Activated CD8-positive, alpha-beta memory T cell treated with anti-CD3 and anti-CD28 coated beads for 36 hours (primary cell): ENCODE measurements around the gene GFOD1. TPM values are rescaled to one million over a fixed set of nuclear protein-coding genes. Genes with fewer than 3 reads are reported as not detected.
"Not testable (repeated sequence)": the region's sequence is repeated elsewhere in the genome, so short reads cannot be mapped to it uniquely, and the experiment has no call there.

Experiments
- CTCF ChIA-PET: fragments of 350-600 bp; sonication (Branson Sonifier 250); formaldehyde crosslinking; loops from one replicate; lab custom pipeline; 2021; ENCODE audit warnings: antibody characterized with exemption; lab: Charles Lee
- POLR2A ChIA-PET: fragments of 350-600 bp; sonication (Branson Sonifier 250); formaldehyde crosslinking; loops from one replicate; lab custom pipeline; 2021; ENCODE audit warnings: antibody characterized with exemption; lab: Charles Lee
- total RNA-seq, 2 experiments: library from RNA; stranded (reverse); gene quantifications; one replicate each; pipeline ENCODE4 v1.2.3, GENCODE V29; 2021

GFOD1 gene
- total RNA-seq, 2 experiments from 2014 or later = 11.5 to 12.7 TPM

DNA sequence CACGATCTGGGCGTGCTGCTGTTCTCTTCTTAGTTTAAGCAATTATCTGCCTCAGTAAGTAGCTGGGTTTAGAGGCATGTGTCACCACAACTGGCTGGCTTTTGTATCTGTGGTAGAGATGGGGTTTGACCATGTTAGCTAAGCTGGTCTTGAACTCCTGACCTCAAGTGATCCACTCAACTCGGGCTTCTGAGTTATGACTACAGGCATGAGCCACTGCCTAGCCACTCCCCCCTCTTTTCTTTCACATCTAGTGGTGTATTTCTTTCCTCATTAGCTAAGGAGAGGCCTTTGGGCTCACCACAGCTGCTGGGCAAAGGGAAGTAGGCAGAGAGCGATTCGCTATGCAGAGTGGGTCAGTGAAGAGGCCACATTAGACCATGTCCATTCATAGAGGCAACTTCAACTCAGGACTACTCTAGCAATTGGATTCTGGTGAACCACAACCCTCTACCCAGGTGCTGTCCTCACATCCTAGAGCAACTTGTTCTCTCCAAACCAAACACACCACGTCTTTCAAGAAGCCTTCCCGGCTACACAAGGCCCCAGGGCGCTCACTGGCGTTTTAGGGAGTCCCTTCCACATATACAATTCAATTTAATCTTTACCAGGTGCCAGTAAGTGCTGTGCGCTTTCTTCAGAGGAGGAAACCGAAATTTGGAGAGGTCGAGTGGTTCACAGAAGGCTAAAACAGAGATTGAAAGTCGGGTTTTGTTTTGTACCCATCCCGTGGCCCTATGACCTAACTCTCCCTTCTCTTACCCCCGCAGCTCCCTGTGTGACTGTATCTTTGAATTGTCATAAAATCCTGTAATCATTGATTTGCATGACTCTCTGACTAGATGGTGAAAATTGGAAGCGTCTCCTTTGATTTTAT, 26.5 kb upstream of the GFOD1 start:
- ChIA-PET CTCF (no interaction called here), POLR2A (no interaction called here)

GRCh38 chr6:13512900-13513299, 25.5 kb upstream of the GFOD1 start:
- ChIA-PET POLR2A (no interaction called here), CTCF (no interaction called here)

GRCh38 chr6:13511913-13512717, 24.7 kb upstream of the GFOD1 start:
- ChIA-PET CTCF (no interaction called here), POLR2A (no interaction called here)

- CTCF ChIA-PET = interaction anchor here (0.6 kb wide), 1 partner anchor 119 kb away, joined by 3 read pairs; no protein-coding TSS in a partner anchor
- POLR2A ChIA-PET = not testable (repeated sequence)
Measured at GRCh38 chr6:13511141-13511571, 23.8 kb upstream of the GFOD1 start.

- POLR2A ChIA-PET = not testable (repeated sequence)
- CTCF ChIA-PET = interaction anchor here (0.6 kb wide), 1 partner anchor 120 kb away, joined by 3 read pairs; no protein-coding TSS in a partner anchor
Measured at GRCh38 chr6:13510433-13510832, 23.0 kb upstream of the GFOD1 start.

DNA sequence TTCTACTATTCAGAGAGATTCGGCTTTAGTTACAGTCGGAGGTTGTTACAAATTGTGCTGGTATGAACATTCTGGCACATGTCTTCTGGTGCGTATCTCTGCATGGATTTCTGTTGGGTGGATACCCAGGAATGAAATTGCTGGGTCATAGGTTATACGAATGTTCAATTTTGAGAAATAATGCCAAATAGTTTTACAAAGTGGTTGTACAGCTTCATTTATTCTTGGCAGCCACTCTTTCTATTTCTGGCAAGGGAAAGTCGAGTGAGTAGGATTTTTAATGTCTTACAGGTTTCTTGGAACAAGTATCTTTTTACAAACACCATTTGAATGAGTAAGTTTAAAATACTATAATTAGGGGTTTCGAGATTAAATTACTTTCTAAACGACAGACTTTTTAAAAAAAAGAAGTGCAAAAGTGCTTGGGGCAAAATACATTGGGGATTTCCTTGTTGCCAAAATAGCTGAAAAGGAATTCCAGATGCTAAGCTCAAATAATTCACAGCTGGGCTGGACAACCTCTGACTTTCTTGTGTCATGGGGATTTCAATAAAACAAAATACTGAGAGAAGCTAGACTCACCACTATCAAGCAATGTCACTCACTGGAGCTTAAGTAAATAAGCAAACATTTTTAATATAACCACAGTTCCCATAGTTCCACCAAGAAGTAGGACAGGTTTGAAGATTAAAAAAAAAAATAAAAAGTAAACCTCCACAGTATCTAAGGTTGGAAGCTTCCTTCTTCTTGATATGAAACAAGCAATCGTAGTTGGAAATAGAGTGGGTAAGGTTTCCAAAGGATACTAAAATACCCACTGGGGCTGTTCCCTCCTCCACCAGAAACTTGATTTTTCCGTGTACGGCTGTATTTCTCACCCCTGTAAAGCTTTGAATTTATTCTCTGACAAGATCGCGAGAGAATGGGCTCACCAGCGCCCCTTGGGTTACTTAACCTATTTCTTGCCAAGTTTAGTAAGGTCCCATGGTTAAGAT, 21.6 kb upstream of the GFOD1 start:
- CTCF ChIA-PET = no interaction called here
- POLR2A ChIA-PET = no interaction called here

GRCh38 chr6:13507306-13507860, 20.0 kb upstream of the GFOD1 start:
- POLR2A ChIA-PET = no interaction called here
- CTCF ChIA-PET = interaction anchor here (0.7 kb wide), 1 partner anchor 27 kb away, joined by 4 read pairs; no protein-coding TSS in a partner anchor

- CTCF ChIA-PET = no interaction called here
- POLR2A ChIA-PET = no interaction called here
Measured at GRCh38 chr6:13505345-13505734, 17.9 kb upstream of the GFOD1 start.

DNA sequence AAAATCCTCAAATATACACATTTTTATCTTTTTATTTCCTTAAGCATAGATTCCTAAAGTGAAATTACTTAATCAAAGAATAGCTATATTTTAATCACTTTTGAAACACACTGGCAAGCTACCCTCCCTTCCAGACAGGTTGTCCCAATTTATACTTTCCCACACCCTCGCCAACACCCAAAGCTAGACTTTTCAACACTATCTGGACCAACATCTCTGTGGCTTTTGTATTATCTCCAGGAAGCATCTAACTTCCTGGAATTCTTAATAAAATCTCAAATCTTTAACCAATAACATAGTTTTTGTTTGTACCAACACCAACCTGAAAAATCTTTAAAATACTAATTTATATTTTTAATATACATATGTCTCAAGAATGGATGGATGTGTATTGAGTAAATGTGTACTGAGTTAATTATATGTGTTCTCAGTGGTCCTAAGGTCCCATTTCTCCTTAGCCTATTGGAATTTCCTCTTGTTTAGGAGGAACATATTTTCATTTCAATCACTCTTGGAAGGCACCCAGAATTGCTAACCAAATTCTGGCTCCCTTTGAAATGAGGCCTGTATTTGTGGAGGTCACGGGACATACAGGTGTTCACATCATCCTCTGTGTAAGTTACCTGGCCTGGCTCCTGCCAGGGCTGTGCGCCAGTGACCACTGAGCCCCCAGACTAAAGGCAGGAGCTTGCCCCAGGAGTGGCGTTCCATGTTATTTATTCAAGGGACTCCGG, 17.4 kb upstream of the GFOD1 start:
- ChIA-PET CTCF (no interaction called here), POLR2A (no interaction called here)

DNA sequence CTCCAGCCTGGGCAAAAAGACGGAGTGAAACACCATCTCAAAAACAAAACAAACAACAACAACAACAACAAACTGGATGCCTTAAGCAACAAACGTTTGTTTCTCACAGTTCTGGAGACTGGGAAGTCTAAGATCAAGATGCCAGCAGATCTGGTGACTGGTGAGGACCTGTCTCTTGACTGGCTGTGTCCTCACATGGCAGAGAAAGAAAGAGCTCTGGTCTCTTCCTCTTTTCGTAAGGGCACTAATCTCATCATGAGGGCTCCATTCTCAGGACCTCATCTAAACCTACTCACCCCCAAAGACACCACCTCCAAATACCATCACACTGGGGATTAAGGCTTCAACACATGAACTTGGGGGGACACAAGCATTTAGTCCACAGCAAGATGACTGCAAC, 13.5 kb upstream of the GFOD1 start:
- ChIA-PET CTCF (no interaction called here), POLR2A (no interaction called here)

- CTCF ChIA-PET = no interaction called here
- POLR2A ChIA-PET = no interaction called here
Measured at GRCh38 chr6:13500264-13500663, 12.9 kb upstream of the GFOD1 start.

DNA sequence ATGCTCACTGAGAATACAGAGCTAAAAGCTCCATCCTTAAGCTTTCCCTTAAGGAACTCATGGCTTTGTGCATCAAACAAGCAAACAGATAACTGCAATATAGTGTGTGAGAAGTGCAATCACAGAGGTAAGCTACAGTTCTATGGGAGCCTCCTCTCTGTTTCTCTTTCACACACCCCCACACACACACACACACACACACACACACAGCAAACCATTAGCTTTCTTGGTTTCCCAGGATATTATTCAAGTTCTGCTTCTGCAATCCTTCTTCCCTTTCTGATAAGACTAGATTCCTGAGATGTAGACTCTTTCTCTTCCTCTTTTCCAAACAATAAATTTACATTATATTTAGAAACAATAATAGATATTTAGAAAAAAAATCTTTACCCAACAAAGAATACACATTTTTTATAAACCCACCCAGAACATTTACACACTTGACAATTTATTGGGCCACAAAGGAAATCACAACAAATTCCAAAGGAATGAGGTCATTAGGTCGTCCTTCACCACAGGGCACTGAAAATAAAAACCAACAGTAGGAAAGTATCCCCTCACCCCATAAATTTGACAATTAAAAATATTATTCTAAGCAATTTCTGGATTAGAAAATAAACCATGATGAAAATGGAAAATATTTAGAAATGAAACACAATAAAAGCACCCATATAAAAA, 9.3 kb upstream of the GFOD1 start:
- ChIA-PET CTCF (no interaction called here), POLR2A (no interaction called here)

- ChIA-PET POLR2A (no interaction called here), CTCF (no interaction called here)
Measured at GRCh38 chr6:13495818-13496217, 8.4 kb upstream of the GFOD1 start.

DNA sequence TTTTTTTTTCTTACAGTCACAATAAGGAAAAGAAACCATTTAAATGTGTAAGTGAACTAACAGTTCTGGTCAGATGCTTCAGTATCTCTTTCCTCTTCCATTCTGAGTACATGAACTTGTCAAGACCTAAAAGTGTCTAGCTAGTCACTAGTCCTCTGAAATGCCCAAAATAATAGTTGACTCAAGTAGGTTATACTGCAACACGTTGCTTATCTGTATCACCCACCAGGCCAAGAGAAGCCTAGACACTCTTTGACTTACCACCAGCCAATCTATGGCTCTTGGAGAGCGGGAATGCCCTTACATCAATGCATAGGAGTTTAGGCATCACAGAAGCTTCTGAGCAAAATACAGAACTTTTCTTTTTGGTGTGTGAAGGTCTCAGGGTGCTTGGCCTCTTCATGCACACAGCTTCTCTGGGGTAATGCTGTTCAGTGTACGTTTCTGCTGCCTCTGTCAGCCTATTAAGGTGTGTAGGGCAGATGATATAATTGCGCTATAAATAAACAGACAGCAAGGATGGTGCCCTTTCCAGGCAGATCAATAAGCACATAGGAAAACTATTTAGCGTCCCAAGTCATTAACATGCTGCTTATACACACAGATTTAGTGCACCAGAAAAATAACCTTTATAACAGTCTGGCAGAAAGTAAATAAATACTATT, 7.8 kb upstream of the GFOD1 start:
- ChIA-PET CTCF (no interaction called here), POLR2A (interaction anchor here (0.6 kb wide), 1 partner anchor 191 kb away, joined by 4 read pairs; no protein-coding TSS in a partner anchor)

DNA sequence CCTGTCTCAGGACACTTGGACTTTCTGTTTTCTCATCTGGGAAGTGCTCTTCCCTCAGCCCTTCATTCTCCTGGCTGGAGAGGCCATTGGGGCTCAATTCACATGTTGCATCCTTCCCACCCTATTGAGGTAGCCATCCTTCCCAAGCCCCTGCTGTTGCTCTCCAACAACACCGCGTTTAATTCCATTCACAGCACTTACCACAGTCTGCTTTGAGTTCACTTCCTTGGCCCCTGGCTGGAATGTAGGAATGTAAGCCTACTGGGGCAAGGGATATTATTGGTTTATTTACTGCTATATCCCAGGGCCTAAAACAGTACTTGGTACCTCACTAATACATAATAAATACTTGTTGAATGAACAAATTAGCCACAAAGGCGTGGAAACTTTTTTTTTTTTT, 6.7 kb upstream of the GFOD1 start:
- CTCF ChIA-PET = no interaction called here

GRCh38 chr6:13493147-13493546, 5.7 kb upstream of the GFOD1 start:
- POLR2A ChIA-PET = no interaction called here

More for the DNA sequence above, 6.7 kb upstream of the GFOD1 start:
- POLR2A ChIA-PET = interaction anchor here (0.6 kb wide), 1 partner anchor 190 kb away, joined by 4 read pairs; no protein-coding TSS in a partner anchor

GRCh38 chr6:13492357-13492756, 5.0 kb upstream of the GFOD1 start:
- ChIA-PET POLR2A (no interaction called here), CTCF (no interaction called here)

More at GRCh38 chr6:13493147-13493546, 5.7 kb upstream of the GFOD1 start:
- CTCF ChIA-PET = no interaction called here
